Activated T-cell treated with anti-CD3 and anti-CD28 coated beads, Interleukin-2, amount 50 U/mL, for 4 hours (primary cell): ENCODE data around the gene GPSM3. TPM values are rescaled to one million over a fixed set of nuclear protein-coding genes. Genes with fewer than 3 reads are reported as not detected.
"Not testable (repeated sequence)": the region's sequence is repeated elsewhere in the genome, so short reads cannot be mapped to it uniquely, and the experiment has no call there.

Experiments used
- ATAC-seq, 2 donors: fragments of 200-7000 bp; cut with Tn5 transposase; one replicate each; pipeline ENCODE4 v1.10.0; 2021
- DNase-seq: peaks from one replicate; pipeline ENCODE4 v3.0.0-alpha.2; 2020
- H3K27me3 Mint-ChIP-seq: one replicate; pipeline ENCODE4 v1.8.0; 2021; ENCODE audit warnings: low read depth, mixed read lengths
- H3K36me3 Mint-ChIP-seq: one replicate; pipeline ENCODE4 v1.8.0; 2022; ENCODE audit warnings: mixed read lengths; ENCODE audit not compliant: insufficient read depth
- H3K4me1 Mint-ChIP-seq: one replicate; pipeline ENCODE4 v1.8.0; 2021; ENCODE audit warnings: low read depth, mixed read lengths
- H3K4me3 Mint-ChIP-seq: one replicate; pipeline ENCODE4 v1.8.0; 2021; ENCODE audit warnings: mild to moderate bottlenecking, moderate library complexity, mixed read lengths
- H3K9me3 Mint-ChIP-seq: one replicate; pipeline ENCODE4 v1.8.0; 2021; ENCODE audit warnings: mixed read lengths
- total RNA-seq, 3 donors: library from RNA; stranded (reverse); gene quantifications; one replicate each; pipeline ENCODE4 v1.2.1, GENCODE V29; 2021

GPSM3 gene
- total RNA-seq, 3 donors from 2014 or later: 37.1 to 47.6 (median 43.4) TPM

- Mint-ChIP-seq H3K4me3 (peak overlapping the region; percentile 95), H3K27me3 (no peaks in the 10 kb centered on the region), H3K4me1 (peaks cover 47% of the 10 kb centered on the region), H3K36me3 (no peaks in the 10 kb centered on the region), H3K9me3 (no peaks in the 10 kb centered on the region)
- DNase-seq (peak; percentile 99), ATAC-seq (peak; percentile 90 to 91)
Observed at GRCh38 chr6:32195652-32195901, 3.1 kb upstream of the GPSM3 start.

DNA sequence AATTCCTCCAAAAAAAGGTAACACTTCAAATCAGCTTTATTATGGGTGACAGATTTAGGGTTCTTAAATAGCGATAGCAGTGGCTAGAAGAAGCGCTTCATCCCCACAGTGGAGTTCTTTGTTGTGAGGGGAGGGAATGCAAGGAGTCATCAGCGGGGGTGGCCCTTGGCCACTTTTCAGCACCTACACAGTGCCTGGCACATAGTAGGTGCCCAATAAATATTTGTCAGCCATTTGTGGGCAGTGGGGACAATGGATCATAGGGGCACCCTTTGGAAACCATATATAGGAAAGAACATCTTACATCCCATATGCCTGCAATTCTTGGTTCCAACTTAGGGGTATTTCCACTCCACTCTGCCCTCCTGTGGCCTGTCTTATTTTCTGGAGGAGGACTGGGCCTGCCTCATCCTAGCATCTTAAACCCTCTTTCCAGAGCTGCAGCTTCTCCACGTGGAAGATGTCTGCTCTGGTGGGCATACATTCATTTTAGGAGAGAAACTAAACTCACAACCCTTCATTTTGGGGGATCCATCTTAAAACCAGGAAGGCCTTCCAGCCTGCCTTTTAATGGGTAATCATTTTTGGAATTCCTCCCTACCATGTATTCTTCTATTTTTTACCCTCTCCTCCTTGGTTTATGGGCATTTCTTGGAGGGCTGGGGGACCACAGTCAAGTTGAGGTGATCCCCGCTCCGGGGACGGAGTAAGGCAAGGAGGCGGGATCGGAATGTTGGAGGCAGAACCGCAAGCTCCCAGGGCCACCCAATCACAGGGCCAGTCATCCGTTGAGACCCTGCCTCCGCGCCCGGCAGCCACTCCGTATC is 2.6 kb upstream of the GPSM3 start:
- Mint-ChIP-seq H3K4me1 (peaks cover 47% of the 10 kb centered on the region), H3K4me3 (peak overlapping the region; percentile 95)
- DNase-seq: no peak

GRCh38 chr6:32194388-32194787 is 1.9 kb upstream of the GPSM3 start:
- no peaks in the 10 kb centered on the region for H3K9me3 Mint-ChIP-seq
- DNase-seq (no peak), ATAC-seq (no peak)
- H3K27me3 Mint-ChIP-seq: no peaks in the 10 kb centered on the region
- H3K4me1 Mint-ChIP-seq: peaks cover 47% of the 10 kb centered on the region
- H3K4me3 Mint-ChIP-seq: peak overlapping the region; percentile 95
- no peaks in the 10 kb centered on the region for H3K36me3 Mint-ChIP-seq

More for the DNA sequence above, 2.6 kb upstream of the GPSM3 start:
- H3K9me3 Mint-ChIP-seq: no peaks in the 10 kb centered on the region
- no peaks in the 10 kb centered on the region for H3K27me3 Mint-ChIP-seq
- no peaks in the 10 kb centered on the region for H3K36me3 Mint-ChIP-seq
- ATAC-seq: no peak

GRCh38 chr6:32193096-32193495 is 653 bp upstream of the GPSM3 start:
- ATAC-seq, H3K27me3 Mint-ChIP-seq, H3K36me3 Mint-ChIP-seq, H3K9me3 Mint-ChIP-seq, DNase-seq: not testable (repeated sequence)
- H3K4me3 Mint-ChIP-seq: peak overlapping the region; percentile 92
- H3K4me1 Mint-ChIP-seq: peaks cover 60% of the 10 kb centered on the region

DNA sequence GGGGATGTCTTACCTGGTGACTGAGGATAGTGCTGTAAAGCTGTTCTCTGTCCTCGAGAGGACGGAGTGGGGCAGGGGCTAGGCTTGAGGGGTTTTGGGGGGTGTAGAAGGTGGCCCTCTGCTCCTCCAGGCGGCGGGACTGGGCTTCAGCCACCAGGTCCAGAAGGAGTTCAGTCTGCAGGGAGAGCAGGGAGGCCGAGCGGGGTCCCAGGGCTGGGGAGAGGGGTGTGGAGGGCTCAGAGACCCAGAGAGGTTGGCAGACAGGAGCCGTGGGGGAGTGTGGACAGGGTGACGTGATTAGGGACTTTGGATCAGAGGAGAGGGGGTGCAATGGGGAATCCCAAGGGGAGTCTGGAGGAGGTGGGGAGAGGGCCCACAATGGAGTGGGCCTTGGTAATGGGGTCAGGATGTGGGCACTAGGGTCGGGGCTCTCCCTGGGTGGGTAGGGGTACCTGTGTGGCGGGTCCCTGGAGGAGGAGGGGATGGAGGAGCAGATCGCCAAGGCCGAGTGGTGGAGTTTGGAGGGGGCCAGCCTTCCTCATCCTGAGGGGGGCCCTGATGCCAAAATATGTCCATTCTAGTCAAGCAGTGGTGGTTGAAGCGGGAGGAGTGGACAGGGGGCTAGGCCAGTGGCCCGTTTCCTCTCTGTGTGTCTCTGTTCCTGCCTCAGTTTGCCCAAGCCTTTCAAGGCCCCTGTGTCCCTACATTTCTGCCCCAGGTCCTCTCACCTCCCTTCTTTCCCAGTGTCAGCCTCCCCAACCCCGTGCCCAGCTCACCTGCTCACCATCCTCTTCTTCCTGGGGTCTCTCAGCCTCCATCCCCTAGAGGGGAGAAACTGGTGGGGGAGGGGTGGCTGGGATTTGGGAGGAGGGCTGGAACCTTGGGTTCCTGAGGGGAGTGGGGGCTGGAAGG is 491 bp downstream of the GPSM3 start:
- H3K9me3 Mint-ChIP-seq: no peaks in the 10 kb centered on the region
- peak overlapping the region; percentile 92 for H3K4me3 Mint-ChIP-seq
- H3K27me3 Mint-ChIP-seq: no peaks in the 10 kb centered on the region
- peaks cover 9% of the 10 kb centered on the region for H3K36me3 Mint-ChIP-seq
- H3K4me1 Mint-ChIP-seq: peaks cover 70% of the 10 kb centered on the region
- no peak for DNase-seq
- no peak for ATAC-seq

DNA sequence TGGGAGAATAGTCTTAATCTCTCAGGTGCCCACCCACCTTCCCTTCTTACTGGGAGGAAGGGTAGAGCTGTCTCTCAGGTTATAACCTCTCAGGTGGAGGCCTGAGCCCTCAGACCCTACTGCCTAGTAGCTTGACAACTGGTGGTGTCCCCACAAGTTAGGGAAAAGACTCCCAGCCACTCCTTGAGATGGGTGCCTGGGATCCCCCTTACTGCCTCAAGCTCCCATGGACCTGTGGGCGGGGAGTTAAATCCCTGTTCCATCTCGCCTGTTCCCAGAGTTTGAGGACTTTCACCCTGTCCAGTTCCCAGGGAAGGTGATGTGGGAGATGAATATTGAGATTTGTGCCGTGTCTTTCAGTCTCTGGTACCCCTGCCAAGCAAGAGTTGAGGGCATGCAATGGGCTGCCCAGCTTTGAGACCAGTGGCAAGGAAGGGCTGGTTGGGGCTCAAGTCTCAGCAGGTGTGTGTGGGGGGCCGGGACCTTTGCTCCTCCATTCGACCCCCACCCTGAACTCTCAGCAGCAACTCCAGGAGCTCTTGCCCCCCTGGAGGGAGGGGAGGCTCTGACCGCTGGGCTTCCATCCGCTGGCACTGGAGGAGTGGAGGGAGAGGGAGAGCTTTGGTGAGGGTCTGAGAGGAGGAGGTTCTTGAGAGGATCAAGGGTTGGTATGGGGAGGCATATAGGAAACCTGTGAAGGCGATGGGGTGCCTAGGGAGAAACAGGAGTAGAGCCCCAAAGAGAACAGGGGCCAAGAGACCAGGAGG is 1.3 kb downstream of the GPSM3 start:
- Mint-ChIP-seq H3K9me3 (no peaks in the 10 kb centered on the region), H3K27me3 (no peaks in the 10 kb centered on the region), H3K4me1 (peaks cover 72% of the 10 kb centered on the region), H3K36me3 (peaks cover 13% of the 10 kb centered on the region), H3K4me3 (peak overlapping the region; percentile 92)
- ATAC-seq (no peak), DNase-seq (no peak)

DNA sequence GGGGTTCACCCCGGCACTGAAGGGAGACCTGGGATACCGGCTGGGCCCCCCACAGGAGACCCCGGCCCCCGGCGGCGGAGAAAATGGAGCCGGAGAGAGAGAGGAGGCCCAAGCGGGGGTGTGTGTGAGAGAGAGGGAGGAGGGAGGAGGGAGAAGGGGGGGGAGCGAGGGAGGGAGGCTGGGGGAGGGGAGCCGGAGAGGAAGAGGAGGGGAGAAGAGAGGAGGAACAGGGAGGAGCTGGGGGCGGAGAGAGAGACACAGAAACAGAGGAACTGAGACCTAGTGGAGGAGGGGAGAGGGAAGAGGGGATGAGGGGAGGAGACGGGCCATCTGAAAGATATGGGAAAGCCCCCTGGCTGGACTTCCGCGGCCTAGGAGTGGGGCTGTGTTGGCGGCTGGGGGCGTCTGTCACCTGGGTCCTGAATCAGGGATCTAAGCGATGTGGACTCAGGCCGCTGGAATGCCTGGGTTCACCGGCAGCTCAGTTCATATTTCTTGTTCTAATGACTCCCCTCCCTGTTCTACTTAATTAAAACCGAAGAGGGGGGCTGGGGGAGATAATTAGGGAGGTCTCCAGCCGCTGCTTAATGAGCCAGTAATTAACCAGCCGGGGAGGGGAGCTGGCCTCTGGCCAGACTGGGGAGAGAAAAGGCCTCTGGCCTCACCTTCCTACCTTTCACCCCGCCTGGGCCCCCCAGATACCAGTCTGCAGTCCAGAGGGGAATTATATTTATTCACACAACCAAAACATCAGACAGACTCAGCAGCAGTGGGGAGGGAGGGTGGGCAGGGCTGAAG is 2.2 kb downstream of the GPSM3 start, which contains the start of gene PBX2:
PBX2 (minus strand) TSS at position 149 of the 798 bp plus-strand sequence. CDS start 287 bp downstream, outside the sequence.
- Mint-ChIP-seq H3K4me1 (peaks cover 78% of the 10 kb centered on the region), H3K27me3 (no peaks in the 10 kb centered on the region), H3K9me3 (no peaks in the 10 kb centered on the region), H3K36me3 (peaks cover 19% of the 10 kb centered on the region), H3K4me3 (peak within 1 kb of the TSS; percentile 92)
- ATAC-seq (peak; percentile 55 to 69), DNase-seq (peak; percentile 83)

- no peaks in the 10 kb centered on the region for H3K27me3 Mint-ChIP-seq
- ATAC-seq (no peak), DNase-seq (no peak)
- peak overlapping the region; percentile 88 for H3K4me3 Mint-ChIP-seq
- H3K4me1 Mint-ChIP-seq: peaks cover 72% of the 10 kb centered on the region
- peaks cover 19% of the 10 kb centered on the region for H3K36me3 Mint-ChIP-seq
- H3K9me3 Mint-ChIP-seq: no peaks in the 10 kb centered on the region
Observed at GRCh38 chr6:32189742-32190053, 2.7 kb downstream of the GPSM3 start.

- Mint-ChIP-seq H3K4me3 (peak overlapping the region; percentile 88), H3K4me1 (peaks cover 69% of the 10 kb centered on the region), H3K27me3 (no peaks in the 10 kb centered on the region), H3K36me3 (peaks cover 19% of the 10 kb centered on the region), H3K9me3 (no peaks in the 10 kb centered on the region)
- ATAC-seq (no peak), DNase-seq (no peak)
Observed at GRCh38 chr6:32189069-32189741, 3.2 kb downstream of the GPSM3 start.

- peaks cover 19% of the 10 kb centered on the region for H3K36me3 Mint-ChIP-seq
- peak overlapping the region; percentile 88 for H3K4me3 Mint-ChIP-seq
- H3K9me3 Mint-ChIP-seq: no peaks in the 10 kb centered on the region
- peaks cover 65% of the 10 kb centered on the region for H3K4me1 Mint-ChIP-seq
- ATAC-seq (no peak), DNase-seq (no peak)
- H3K27me3 Mint-ChIP-seq: no peaks in the 10 kb centered on the region
Observed at GRCh38 chr6:32188381-32189068, 3.9 kb downstream of the GPSM3 start.

DNA sequence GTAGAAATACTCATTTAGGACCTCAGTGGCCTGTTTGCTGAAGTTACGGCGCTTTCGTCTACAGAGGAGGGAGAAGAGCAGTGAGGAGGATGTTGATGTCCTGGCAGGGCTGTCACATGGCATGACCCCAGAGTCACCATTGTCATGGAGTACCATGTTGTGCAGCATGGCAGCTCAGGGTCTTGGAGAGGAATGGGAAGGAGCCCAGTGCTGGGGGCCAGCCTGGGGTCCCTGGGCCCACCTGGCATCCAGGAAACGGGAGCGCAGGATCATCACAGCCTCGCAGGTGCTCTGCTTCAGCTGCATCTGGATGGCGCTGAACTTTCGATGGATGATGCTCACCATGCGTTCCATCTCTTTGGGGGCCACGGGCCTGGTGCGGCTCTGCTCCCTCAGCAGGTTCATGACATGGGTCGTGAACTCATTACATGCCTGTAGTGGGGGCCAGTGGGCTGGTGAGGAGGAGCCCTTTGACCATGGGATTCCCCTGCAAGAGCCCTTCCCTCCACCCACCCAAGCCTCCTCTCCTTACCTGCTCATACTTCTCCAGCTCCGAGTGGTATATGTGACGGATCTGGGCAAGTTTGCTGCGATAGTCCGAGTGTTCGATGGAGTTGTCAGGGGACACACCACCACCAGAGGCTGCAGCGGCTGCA is 4.6 kb downstream of the GPSM3 start:
- Mint-ChIP-seq H3K4me3 (peak overlapping the region; percentile 88), H3K36me3 (peaks cover 19% of the 10 kb centered on the region), H3K4me1 (peaks cover 62% of the 10 kb centered on the region)
- ATAC-seq, H3K27me3 Mint-ChIP-seq, H3K9me3 Mint-ChIP-seq, DNase-seq: not testable (repeated sequence)

- H3K36me3 Mint-ChIP-seq: peaks cover 21% of the 10 kb centered on the region
- ATAC-seq: no peak
- H3K27me3 Mint-ChIP-seq: no peaks in the 10 kb centered on the region
- no peak for DNase-seq
- peak overlapping the region; percentile 17 for H3K4me3 Mint-ChIP-seq
- no peaks in the 10 kb centered on the region for H3K9me3 Mint-ChIP-seq
- peaks cover 62% of the 10 kb centered on the region for H3K4me1 Mint-ChIP-seq
Observed at GRCh38 chr6:32187009-32187709, 5.3 kb downstream of the GPSM3 start.
